HEK293 (cell line): ENCODE measurements around the gene KIF19.

Experiments used
- CTCF ChIA-PET: fragments of 350-600 bp; formaldehyde crosslinking; extraction: SDS; loops from one replicate; lab custom pipeline; 2021; ENCODE audit warnings: antibody characterized with exemption; lab: Yijun Ruan, JAX
- POLR2A ChIA-PET: fragments of 300-600 bp; formaldehyde crosslinking; extraction: SDS; loops from one replicate; lab custom pipeline; 2020; ENCODE audit warnings: antibody characterized with exemption, inconsistent platforms; lab: Yijun Ruan, JAX
- H3K27ac ChIP-seq: fragments of 200-500 bp; sonication (Bioruptor generic); 2 replicates; pipeline ENCODE4 v1.5.1; 2014; ENCODE audit warnings: low read depth, low read length, control low read depth, inconsistent platforms; ENCODE audit errors: extremely low read depth
- H3K36me3 ChIP-seq, 2 experiments: fragments of 200-500 bp in 1 of 2; sonication (Bioruptor generic) in 1 of 2; 1 replicate in 1 of 2; 2 replicates in 1 of 2; pipeline ENCODE4 v1.5.1; 2014 to 2017; ENCODE audit warnings: inconsistent platforms in 2 of 2, low read length in 2 of 2; ENCODE audit not compliant: control insufficient read depth in 2 of 2, insufficient read depth in 1 of 2
- H3K4me1 ChIP-seq: fragments of 200-500 bp; sonication (Bioruptor generic); 2 replicates; pipeline ENCODE4 v1.5.1; 2014; ENCODE audit warnings: mild to moderate bottlenecking, low read length, inconsistent platforms; ENCODE audit not compliant: control insufficient read depth, insufficient read depth
- H3K4me3 ChIP-seq: 2 replicates; pipeline ENCODE4 v1.5.1; 2011; ENCODE audit warnings: low read depth, mild to moderate bottlenecking, control low read depth, low read length, moderate library complexity
- H3K9me3 ChIP-seq: fragments of 200-500 bp; sonication (Bioruptor generic); 2 replicates; pipeline ENCODE4 v1.5.1; 2014; ENCODE audit warnings: low read depth, low read length, inconsistent platforms; ENCODE audit not compliant: control insufficient read depth, insufficient read depth
- HOXC10 ChIP-seq: sonication (generic); formaldehyde crosslinking; IDR thresholded peaks from 2 replicates; pipeline ENCODE4 v1.8.1; 2023; ENCODE audit warnings: mild to moderate bottlenecking, missing genetic modification reagents
- HOXD13 ChIP-seq: sonication (generic); formaldehyde crosslinking; IDR thresholded peaks from 2 replicates; pipeline ENCODE4 v1.8.0; 2022; ENCODE audit warnings: missing genetic modification reagents, borderline replicate concordance
- MEIS1 ChIP-seq: sonication (generic); formaldehyde crosslinking; IDR thresholded peaks from 2 replicates; pipeline ENCODE4 v1.8.1; 2022; ENCODE audit warnings: missing genetic modification reagents, mild to moderate bottlenecking, borderline replicate concordance
- RBAK ChIP-seq: fragments of 450-650 bp; formaldehyde crosslinking; IDR thresholded peaks from 2 replicates; pipeline ENCODE4 v1.5.1; 2016; ENCODE audit warnings: missing biosample characterization, missing genetic modification characterization
- REPIN1 ChIP-seq: fragments of 450-650 bp; formaldehyde crosslinking; IDR thresholded peaks from 2 replicates; pipeline ENCODE4 v1.5.1; 2017; ENCODE audit warnings: missing biosample characterization, missing genetic modification characterization, low read depth
- SP2 ChIP-seq: fragments of 450-650 bp; formaldehyde crosslinking; IDR thresholded peaks from 2 replicates; pipeline ENCODE4 v1.5.1; 2016; ENCODE audit warnings: missing biosample characterization, missing genetic modification characterization
- ZIC2 ChIP-seq: fragments of 450-650 bp; formaldehyde crosslinking; IDR thresholded peaks from 2 replicates; pipeline ENCODE4 v1.5.1; 2016; ENCODE audit warnings: missing biosample characterization, missing genetic modification characterization
- ZNF10 ChIP-seq: fragments of 450-650 bp; formaldehyde crosslinking; IDR thresholded peaks from 2 replicates; pipeline ENCODE4 v1.5.1; 2017; ENCODE audit warnings: missing biosample characterization, missing genetic modification characterization
- ZNF132 ChIP-seq: fragments of 450-650 bp; formaldehyde crosslinking; IDR thresholded peaks from 2 replicates; pipeline ENCODE4 v1.5.1; 2017; ENCODE audit warnings: missing biosample characterization, missing genetic modification characterization, borderline replicate concordance
- ZNF16 ChIP-seq: fragments of 450-650 bp; formaldehyde crosslinking; IDR thresholded peaks from 2 replicates; pipeline ENCODE4 v1.5.1; 2016; ENCODE audit warnings: low read depth, missing biosample characterization, missing genetic modification characterization
- ZNF202 ChIP-seq: fragments of 450-650 bp; formaldehyde crosslinking; IDR thresholded peaks from 2 replicates; pipeline ENCODE4 v1.5.1; 2016; ENCODE audit warnings: missing biosample characterization, missing genetic modification characterization, borderline replicate concordance
- ZNF24 ChIP-seq: fragments of 450-650 bp; formaldehyde crosslinking; IDR thresholded peaks from 2 replicates; pipeline ENCODE4 v1.5.1; 2016; ENCODE audit warnings: missing biosample characterization, missing genetic modification characterization
- ZNF350 ChIP-seq: fragments of 450-650 bp; formaldehyde crosslinking; IDR thresholded peaks from 2 replicates; pipeline ENCODE4 v1.5.0; 2017; ENCODE audit warnings: missing biosample characterization, mild to moderate bottlenecking, missing genetic modification characterization
- ZNF366 ChIP-seq: fragments of 450-650 bp; formaldehyde crosslinking; conservative IDR thresholded peaks from 2 replicates; pipeline ENCODE4 v1.5.1; 2016; ENCODE audit warnings: missing biosample characterization, missing genetic modification characterization
- ZNF37A ChIP-seq: fragments of 450-650 bp; IDR thresholded peaks from 2 replicates; pipeline ENCODE4 v1.5.1; 2018; ENCODE audit warnings: missing biosample characterization, missing genetic modification characterization
- ZNF394 ChIP-seq: fragments of 450-650 bp; formaldehyde crosslinking; IDR thresholded peaks from 2 replicates; pipeline ENCODE4 v1.5.1; 2016; ENCODE audit warnings: missing biosample characterization, missing genetic modification characterization, mild to moderate bottlenecking, moderate library complexity, borderline replicate concordance
- ZNF514 ChIP-seq: fragments of 450-650 bp; formaldehyde crosslinking; IDR thresholded peaks from 2 replicates; pipeline ENCODE4 v1.5.1; 2016; ENCODE audit warnings: missing biosample characterization, missing genetic modification characterization
- ZNF621 ChIP-seq: fragments of 450-650 bp; formaldehyde crosslinking; IDR thresholded peaks from 2 replicates; pipeline ENCODE4 v1.5.1; 2017; ENCODE audit warnings: missing biosample characterization, missing genetic modification characterization
- ZNF626 ChIP-seq: fragments of 450-650 bp; sonication (Bioruptor Pico); formaldehyde crosslinking; IDR thresholded peaks from 2 replicates; pipeline ENCODE4 v1.5.1; 2018; ENCODE audit warnings: missing biosample characterization, missing genetic modification characterization, inconsistent platforms
- TF ChIP-seq, protein P1 (sequence below): fragments of 450-650 bp; formaldehyde crosslinking; IDR thresholded peaks from 2 replicates; pipeline ENCODE4 v1.5.1; 2016; ENCODE audit warnings: missing biosample characterization, missing genetic modification characterization
- TF ChIP-seq, protein P2 (sequence below): fragments of 450-650 bp; formaldehyde crosslinking; IDR thresholded peaks from 2 replicates; pipeline ENCODE4 v1.5.1; 2016; ENCODE audit warnings: missing biosample characterization, missing genetic modification characterization

Gene KIF19

GRCh38 chr17:74373838-74374606 is 48.0 kb downstream of the KIF19 start:
- POLR2A ChIA-PET: no interaction called here

DNA sequence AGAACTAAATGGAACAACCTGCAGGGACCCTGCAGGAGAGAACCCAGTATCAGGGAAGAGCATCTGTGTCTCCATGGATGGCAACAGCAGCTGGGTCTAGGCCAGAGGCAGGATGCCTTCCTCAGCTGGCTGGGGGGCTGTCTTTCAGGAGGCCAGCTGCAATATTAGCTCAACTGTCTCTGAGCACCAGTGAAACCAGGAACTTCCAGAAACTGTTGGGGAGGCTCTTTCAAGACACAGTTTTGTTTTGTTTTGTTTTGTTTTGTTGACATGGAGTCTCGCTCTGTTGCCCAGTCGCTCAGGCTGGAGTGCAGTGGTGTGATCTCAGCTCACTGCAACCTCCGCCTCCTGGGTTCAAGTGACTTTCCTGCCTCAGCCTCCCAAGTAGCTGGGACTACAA is 48.8 kb downstream of the KIF19 start:
- ChIA-PET CTCF (interaction anchor here (0.8 to 15.0 kb wide), 2 partner anchors 10 to 81 kb away, joined by 3 to 453 read pairs; no protein-coding TSS in a partner anchor), POLR2A (no interaction called here)
- Histone ChIP-seq H3K27ac (no peak overlapping the region), H3K9me3 (no peaks in the 10 kb centered on the region), H3K4me1 (peaks cover 4% of the 10 kb centered on the region), H3K36me3 (no peaks in the 10 kb centered on the region), H3K4me3 (no peak overlapping the region)
- TF ChIP-seq, protein P1, sequence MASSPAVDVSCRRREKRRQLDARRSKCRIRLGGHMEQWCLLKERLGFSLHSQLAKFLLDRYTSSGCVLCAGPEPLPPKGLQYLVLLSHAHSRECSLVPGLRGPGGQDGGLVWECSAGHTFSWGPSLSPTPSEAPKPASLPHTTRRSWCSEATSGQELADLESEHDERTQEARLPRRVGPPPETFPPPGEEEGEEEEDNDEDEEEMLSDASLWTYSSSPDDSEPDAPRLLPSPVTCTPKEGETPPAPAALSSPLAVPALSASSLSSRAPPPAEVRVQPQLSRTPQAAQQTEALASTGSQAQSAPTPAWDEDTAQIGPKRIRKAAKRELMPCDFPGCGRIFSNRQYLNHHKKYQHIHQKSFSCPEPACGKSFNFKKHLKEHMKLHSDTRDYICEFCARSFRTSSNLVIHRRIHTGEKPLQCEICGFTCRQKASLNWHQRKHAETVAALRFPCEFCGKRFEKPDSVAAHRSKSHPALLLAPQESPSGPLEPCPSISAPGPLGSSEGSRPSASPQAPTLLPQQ (tag by site-specific recombination): no peak
- TF ChIP-seq, protein P2, sequence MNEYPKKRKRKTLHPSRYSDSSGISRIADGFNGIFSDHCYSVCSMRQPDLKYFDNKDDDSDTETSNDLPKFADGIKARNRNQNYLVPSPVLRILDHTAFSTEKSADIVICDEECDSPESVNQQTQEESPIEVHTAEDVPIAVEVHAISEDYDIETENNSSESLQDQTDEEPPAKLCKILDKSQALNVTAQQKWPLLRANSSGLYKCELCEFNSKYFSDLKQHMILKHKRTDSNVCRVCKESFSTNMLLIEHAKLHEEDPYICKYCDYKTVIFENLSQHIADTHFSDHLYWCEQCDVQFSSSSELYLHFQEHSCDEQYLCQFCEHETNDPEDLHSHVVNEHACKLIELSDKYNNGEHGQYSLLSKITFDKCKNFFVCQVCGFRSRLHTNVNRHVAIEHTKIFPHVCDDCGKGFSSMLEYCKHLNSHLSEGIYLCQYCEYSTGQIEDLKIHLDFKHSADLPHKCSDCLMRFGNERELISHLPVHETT (tag by site-specific recombination): no peak
- TF ChIP-seq ZNF37A: no peak
- TF ChIP-seq ZNF350 (tag by site-specific recombination): no peak
- no peak for TF ChIP-seq ZNF24
- TF ChIP-seq MEIS1 (CRISPR knock-in tag): no peak
- TF ChIP-seq HOXD13 (CRISPR knock-in tag): no peak
- TF ChIP-seq ZNF621 (tag by site-specific recombination): no peak
- TF ChIP-seq REPIN1 (tag by site-specific recombination): no peak
- no peak for TF ChIP-seq ZNF626 (tag by site-specific recombination)
- no peak for TF ChIP-seq ZNF202 (tag by site-specific recombination)
- TF ChIP-seq ZNF132 (tag by site-specific recombination): no peak
- no peak for TF ChIP-seq HOXC10 (CRISPR knock-in tag)
- TF ChIP-seq ZNF366: no peak
- TF ChIP-seq ZNF514 (tag by site-specific recombination): no peak
- no peak for TF ChIP-seq ZNF16 (tag by site-specific recombination)
- no peak for TF ChIP-seq RBAK (tag by site-specific recombination)

More at GRCh38 chr17:74373838-74374606, 48.0 kb downstream of the KIF19 start:
- no peaks in the 10 kb centered on the region for H3K36me3 ChIP-seq
- TF ChIP-seq ZNF10 (no peak), ZIC2 (tag by site-specific recombination) (peak; percentile 43), ZNF394 (peak; percentile 46; the same call in 1 of the 2 replicates), SP2 (tag by site-specific recombination) (peak; percentile 23; the same call in 1 of the 2 replicates)
- no peaks in the 10 kb centered on the region for H3K9me3 ChIP-seq
- no peaks in the 10 kb centered on the region for H3K4me1 ChIP-seq
- H3K27ac ChIP-seq: no peak overlapping the region
- CTCF ChIA-PET: interaction anchor here (0.5 to 15.0 kb wide), 6 partner anchors 64 to 233 kb away, joined by 3 to 453 read pairs (median 4); no protein-coding TSS in a partner anchor
- H3K4me3 ChIP-seq: no peak overlapping the region
